Thyroid gland (tissue), 4 donors: Measurements from ENCODE around the gene FARP2. TPM values are rescaled to one million over a fixed set of nuclear protein-coding genes. Genes with fewer than 3 reads are reported as not detected.
A peak's percentile ranks its signal among the peaks of the same experiment; 100 is the strongest.
"Not testable (repeated sequence)": the region's sequence is repeated elsewhere in the genome, so short reads cannot be mapped to it uniquely, and the experiment has no call there.

ENCODE experiments used
- DNase-seq, 2 donors: peaks; one replicate each; pipeline ENCODE4 v3.0.0-alpha.2; 2019
- H3K27ac ChIP-seq, 3 donors: fragments of 200-600 bp; sonication (generic); 1 replicate in 2 of 3; 2 replicates in 1 of 3; pipeline ENCODE4 v1.5.1; 2016 to 2019; ENCODE audit warnings: mild to moderate bottlenecking in 1 of 3, moderate library complexity in 1 of 3
- H3K27me3 ChIP-seq: fragments of 200-600 bp; sonication (generic); one replicate; pipeline ENCODE4 v1.5.1; 2019
- H3K36me3 ChIP-seq, 2 donors: fragments of 200-600 bp; sonication (generic); one replicate each; pipeline ENCODE4 v1.5.1; 2016 to 2019
- H3K4me1 ChIP-seq, 2 donors: fragments of 200-600 bp; sonication (generic); one replicate each; pipeline ENCODE4 v1.5.1; 2017 to 2019
- H3K4me3 ChIP-seq, 3 donors: fragments of 200-600 bp; sonication (generic); replicated peaks in 1 of 3; 1 replicate in 2 of 3; 2 replicates in 1 of 3; pipeline ENCODE4 v1.5.1; 2016; ENCODE audit warnings: mild to moderate bottlenecking in 1 of 3
- H3K9me3 ChIP-seq: fragments of 200-600 bp; sonication (generic); one replicate; pipeline ENCODE4 v1.5.1; 2017
- CTCF ChIP-seq, 6 experiments: fragments of 200-600 bp in 3 of 6; fragments of 450-650 bp in 3 of 6; sonication (generic) in 3 of 6; IDR thresholded peaks; one replicate each; pipeline ENCODE4 v1.5.1; 2016 to 2019; ENCODE audit warnings: antibody characterized with exemption in 6 of 6, mild to moderate bottlenecking in 2 of 6, inconsistent platforms in 1 of 6, moderate library complexity in 1 of 6
- POLR2A ChIP-seq, 2 donors: fragments of 450-650 bp; IDR thresholded peaks; one replicate each; pipeline ENCODE4 v1.6.1; 2017; ENCODE audit warnings: antibody characterized with exemption in 2 of 2, mild to moderate bottlenecking in 2 of 2, moderate library complexity in 1 of 2
- WGBS, 2 donors: methylation state at CpG; one replicate each; pipeline ENCODE4 v1.1.5; 2017; 5-methylcytosine and 5-hydroxymethylcytosine counted together
- intact Hi-C: fragments of 100-400 bp; cut with DNase I; formaldehyde crosslinking; loops from one replicate; pipeline ENCODE4 v1.15.1; 2023
- total RNA-seq, 4 donors: library from RNA; depleted of rRNA; stranded (reverse); fragments of >200 nt; gene quantifications; one replicate each; pipeline ENCODE4 v1.2.3, GENCODE V29; 2016

FARP2 gene
- total RNA-seq, 4 donors from 2014 or later: 16.9 to 24.1 (median 20.3) TPM

- intact Hi-C loops: loop anchor here (5.0 kb wide), 2 partner anchors 37 to 43 kb away; no protein-coding TSS in a partner anchor
- Histone ChIP-seq H3K4me1 (peaks cover 29 to 48% of the 10 kb centered on the region in 2 donors), H3K4me3 (peak within 1 kb of the TSS; percentile 66 to 98 (median 96)), H3K27me3 (no peaks in the 10 kb centered on the region), H3K27ac (peak within 1 kb of the TSS; percentile 99 to 100 (median 99)), H3K36me3 (no peaks in the 10 kb centered on the region), H3K9me3 (no peaks in the 10 kb centered on the region)
- DNase-seq: peak; percentile 99 to 100
- TF ChIP-seq POLR2A (IDR thresholded peaks at IDR 0.05) (peak; percentile 46 to 87), CTCF (IDR thresholded peaks at IDR 0.05) (peak in 1 of 6 experiments; percentile 6)
- 1 to 2% methylated on average over 27 to 44 of the region's 73 CpGs for WGBS, 2 donors
Observed at GRCh38 chr2:241315093-241315878, 40.8 kb upstream of the FARP2 start, which contains the start of gene HDLBP. HDLBP (minus strand) TSS chr2:241315672; CDS start chr2:241266869, 48,803 bp downstream.

GRCh38 chr2:241315879-241316631 is 40.0 kb upstream of the FARP2 start, which contains the start of gene SEPTIN2:
SEPTIN2 (plus strand) TSS chr2:241315925; CDS start chr2:241324233, 8,308 bp downstream.
- DNase-seq: peak; percentile 73 to 79
- intact Hi-C loops: loop anchor here (5.0 kb wide), 2 partner anchors 36 to 44 kb away; no protein-coding TSS in a partner anchor
- Histone ChIP-seq H3K36me3 (no peaks in the 10 kb centered on the region), H3K4me1 (peaks cover 35 to 55% of the 10 kb centered on the region in 2 donors), H3K9me3 (no peaks in the 10 kb centered on the region), H3K4me3 (peak within 1 kb of the TSS; percentile 66 to 98 (median 96)), H3K27me3 (no peaks in the 10 kb centered on the region), H3K27ac (peak within 1 kb of the TSS; percentile 99 to 100 (median 99))
- TF ChIP-seq POLR2A (IDR thresholded peaks at IDR 0.05) (peak; percentile 19 to 74), CTCF (IDR thresholded peaks at IDR 0.05) (no peak)
- WGBS, 2 donors: 1% methylated on average over 27 to 28 of the region's 75 CpGs

GRCh38 chr2:241316825-241317224 is 39.3 kb upstream of the FARP2 start:
- TF ChIP-seq POLR2A (IDR thresholded peaks at IDR 0.05) (no peak), CTCF (IDR thresholded peaks at IDR 0.05) (no peak)
- H3K4me3 ChIP-seq: peak overlapping the region; percentile 19 to 98 (median 75)
- no peak for DNase-seq
- H3K4me1 ChIP-seq: peaks cover 40 to 59% of the 10 kb centered on the region in 2 donors
- no peaks in the 10 kb centered on the region for H3K9me3 ChIP-seq
- H3K27me3 ChIP-seq: no peaks in the 10 kb centered on the region
- H3K36me3 ChIP-seq: no peaks in the 10 kb centered on the region
- H3K27ac ChIP-seq: peak overlapping the region; percentile 87 to 99 (median 87)
- intact Hi-C loops: loop anchor here (5.0 kb wide), 2 partner anchors 35 to 45 kb away; no protein-coding TSS in a partner anchor
- WGBS, 2 donors: 12 to 22% methylated on average over 4 of the region's 4 CpGs

GRCh38 chr2:241317391-241317790 is 38.7 kb upstream of the FARP2 start:
- Histone ChIP-seq H3K27ac (no peak overlapping the region), H3K27me3 (no peaks in the 10 kb centered on the region), H3K4me3 (peak overlapping the region in 1 of 3 donors; percentile 98), H3K4me1 (peaks cover 45 to 64% of the 10 kb centered on the region in 2 donors), H3K9me3 (no peaks in the 10 kb centered on the region), H3K36me3 (no peaks in the 10 kb centered on the region)
- intact Hi-C loops: loop anchor here (5.0 kb wide), 2 partner anchors 35 to 45 kb away; no protein-coding TSS in a partner anchor
- TF ChIP-seq CTCF (IDR thresholded peaks at IDR 0.05) (no peak), POLR2A (IDR thresholded peaks at IDR 0.05) (no peak)
- DNase-seq: no peak
- WGBS, 2 donors: 72 to 76% methylated on average over 4 of the region's 4 CpGs

GRCh38 chr2:241318830-241319229 is 37.3 kb upstream of the FARP2 start:
- not testable (repeated sequence) for H3K36me3 ChIP-seq, H3K27ac ChIP-seq, H3K27me3 ChIP-seq, H3K9me3 ChIP-seq, DNase-seq, H3K4me3 ChIP-seq
- intact Hi-C loops: loop anchor here (5.0 kb wide), 2 partner anchors 33 to 47 kb away; no protein-coding TSS in a partner anchor
- WGBS, 2 donors: 91 to 93% methylated on average over 6 of the region's 6 CpGs
- peaks cover 45 to 57% of the 10 kb centered on the region in 2 donors for H3K4me1 ChIP-seq
